GM23248 (cell line): Measurements from ENCODE around the gene RUFY1. TPM values are rescaled to one million over a fixed set of nuclear protein-coding genes. Genes with fewer than 3 reads are reported as not detected.
A peak's percentile ranks its signal among the peaks of the same experiment; 100 is the strongest.
"Not testable (repeated sequence)": the region's sequence is repeated elsewhere in the genome, so short reads cannot be mapped to it uniquely, and the experiment has no call there.

Experiments
- DNase-seq: peaks from one replicate; pipeline ENCODE4 v3.0.0-alpha.2; 2015
- H2AFZ ChIP-seq: fragments of 200-600 bp; sonication (generic); 2 replicates; pipeline ENCODE4 v1.6.1; 2016; ENCODE audit warnings: antibody characterized with exemption
- H3F3A ChIP-seq: fragments of 200-600 bp; sonication (generic); 2 replicates; pipeline ENCODE4 v1.6.1; 2016; ENCODE audit warnings: mild to moderate bottlenecking, antibody characterized with exemption, mixed run types; ENCODE audit not compliant: insufficient read depth
- H3K27ac ChIP-seq: fragments of 200-600 bp; sonication (generic); 2 replicates; pipeline ENCODE4 v1.5.1; 2016; ENCODE audit warnings: mild to moderate bottlenecking
- H3K27me3 ChIP-seq: fragments of 200-600 bp; sonication (generic); replicated peaks from 2 replicates; pipeline ENCODE4 v1.6.1; 2016; ENCODE audit warnings: mild to moderate bottlenecking; ENCODE audit not compliant: insufficient read depth
- H3K36me3 ChIP-seq: fragments of 200-600 bp; sonication (generic); 2 replicates; pipeline ENCODE4 v1.6.1; 2016; ENCODE audit warnings: low read depth, mild to moderate bottlenecking
- H3K4me1 ChIP-seq: fragments of 200-600 bp; sonication (generic); 2 replicates; pipeline ENCODE4 v1.6.1; 2016; ENCODE audit warnings: mild to moderate bottlenecking; ENCODE audit not compliant: insufficient read depth
- H3K4me2 ChIP-seq: fragments of 200-600 bp; sonication (generic); one replicate; pipeline ENCODE4 v1.6.1; 2016; ENCODE audit warnings: mild to moderate bottlenecking; ENCODE audit not compliant: unreplicated experiment
- H3K4me3 ChIP-seq: fragments of 200-600 bp; sonication (generic); 2 replicates; pipeline ENCODE4 v1.5.1; 2016; ENCODE audit warnings: mild to moderate bottlenecking
- H3K79me2 ChIP-seq: fragments of 200-600 bp; sonication (generic); 2 replicates; pipeline ENCODE4 v1.6.1; 2016; ENCODE audit warnings: mild to moderate bottlenecking; ENCODE audit not compliant: insufficient read depth
- H3K9ac ChIP-seq: fragments of 200-600 bp; sonication (generic); 2 replicates; pipeline ENCODE4 v1.6.1; 2016; ENCODE audit warnings: mild to moderate bottlenecking
- H3K9me2 ChIP-seq: fragments of 200-600 bp; sonication (generic); 2 replicates; pipeline ENCODE4 v1.6.1; 2016; ENCODE audit warnings: mixed run types, mild to moderate bottlenecking, moderate library complexity; ENCODE audit not compliant: insufficient read depth
- H3K9me3 ChIP-seq: fragments of 200-600 bp; sonication (generic); one replicate; pipeline ENCODE4 v1.6.1; 2017; ENCODE audit warnings: low read depth
- H4K20me1 ChIP-seq: fragments of 200-600 bp; sonication (generic); 2 replicates; pipeline ENCODE4 v1.6.0; 2016; ENCODE audit not compliant: insufficient read depth
- EZH2 ChIP-seq: fragments of 200-600 bp; sonication (generic); IDR thresholded peaks from 2 replicates; pipeline ENCODE4 v1.6.1; 2018; ENCODE audit warnings: antibody characterized with exemption, mild to moderate bottlenecking; ENCODE audit not compliant: insufficient read depth, poor library complexity, severe bottlenecking
- EZH2phosphoT487 ChIP-seq: fragments of 200-600 bp; sonication (generic); IDR thresholded peaks from 2 replicates; pipeline ENCODE4 v1.6.1; 2018; ENCODE audit warnings: antibody characterized with exemption, moderate library complexity, mild to moderate bottlenecking, low read depth; ENCODE audit not compliant: insufficient read depth
- WGBS, 2 experiments: methylation state at CpG; one replicate each; pipeline ENCODE4 v1.1.6; 2015 to 2017; ENCODE audit warnings: low lambda C conversion rate in 2 of 2, low coverage in 1 of 2; ENCODE audit errors: missing lambda C conversion rate in 2 of 2; 5-methylcytosine and 5-hydroxymethylcytosine counted together
- in situ Hi-C: fragments of 300-500 bp; cut with MboI; formaldehyde crosslinking; loops from 2 replicates; pipeline ENCODE4 v1.15.0; 2020
- polyA plus RNA-seq: library from polyadenylated mRNA; unstranded; fragments of >200 nt; fragmentation: Nextera tagmentation; extraction: Ambion mirVana; gene quantifications from 2 replicates; pipeline ENCODE4 v1.2.1, GENCODE V29; 2016
- total RNA-seq: library from RNA; depleted of rRNA; stranded (reverse); fragments of >200 nt; shearing (Covaris generic); gene quantifications from 2 replicates; pipeline ENCODE4 v1.2.3, GENCODE V29; 2014

RUFY1 gene
- total and polyA plus RNA-seq, 2 experiments from 2014 or later, result 27.2 to 41.9 TPM

- no peaks in the 10 kb centered on the region for H3F3A ChIP-seq
- H3K36me3 ChIP-seq, result no peaks in the 10 kb centered on the region
- H3K9me2 ChIP-seq, result no peaks in the 10 kb centered on the region
- H3K4me1 ChIP-seq, result no peaks in the 10 kb centered on the region
- in situ Hi-C loops, result no loop called here
- H2AFZ ChIP-seq, result no peak overlapping the region
- no peak overlapping the region for H3K4me2 ChIP-seq
- no peak for TF ChIP-seq EZH2phosphoT487
- TF ChIP-seq EZH2, result no peak
- no peaks in the 10 kb centered on the region for H4K20me1 ChIP-seq
- no peak overlapping the region for H3K9ac ChIP-seq
- 80 to 81% methylated on average over 9 of the region's 9 CpGs for WGBS, 2 experiments
- no peak overlapping the region for H3K27ac ChIP-seq
- H3K9me3 ChIP-seq, result no peaks in the 10 kb centered on the region
- DNase-seq, result no peak
- no peak overlapping the region for H3K4me3 ChIP-seq
- peaks cover 7% of the 10 kb centered on the region; the same call in 1 of the 2 replicates for H3K27me3 ChIP-seq
- H3K79me2 ChIP-seq, result no peaks in the 10 kb centered on the region
Measured at GRCh38 chr5:179648410-179648809, 98.1 kb downstream of the RUFY1 start.

- not testable (repeated sequence) for H3K4me2 ChIP-seq
Measured at GRCh38 chr5:179649166-179649703, 98.9 kb downstream of the RUFY1 start.

GRCh38 chr5:179650245-179650644 lies 99.9 kb downstream of the RUFY1 start:
- H3K4me1 ChIP-seq, H3K4me2 ChIP-seq, H3K36me3 ChIP-seq, H4K20me1 ChIP-seq, H3K9ac ChIP-seq, in situ Hi-C loops, H3F3A ChIP-seq, H3K4me3 ChIP-seq, H3K27ac ChIP-seq, H3K9me3 ChIP-seq, H3K9me2 ChIP-seq, H3K27me3 ChIP-seq, DNase-seq, H3K79me2 ChIP-seq, H2AFZ ChIP-seq: not testable (repeated sequence)
- WGBS, 2 experiments, result 83 to 87% methylated on average over 8 to 25 of the region's 26 CpGs

More at GRCh38 chr5:179649166-179649703, 98.9 kb downstream of the RUFY1 start:
- H4K20me1 ChIP-seq, H2AFZ ChIP-seq, H3K9me2 ChIP-seq, H3K27me3 ChIP-seq, H3K79me2 ChIP-seq, DNase-seq, H3K9ac ChIP-seq, H3K27ac ChIP-seq, H3K4me1 ChIP-seq, H3K36me3 ChIP-seq, H3K9me3 ChIP-seq, in situ Hi-C loops, H3F3A ChIP-seq, H3K4me3 ChIP-seq: not testable (repeated sequence)
- WGBS, 2 experiments, result 63 to 64% methylated on average over 10 of the region's 10 CpGs

- H4K20me1 ChIP-seq, H2AFZ ChIP-seq, H3K27me3 ChIP-seq, H3K79me2 ChIP-seq, DNase-seq, H3K36me3 ChIP-seq, H3K4me2 ChIP-seq, H3F3A ChIP-seq, H3K4me1 ChIP-seq, H3K9ac ChIP-seq, H3K4me3 ChIP-seq, in situ Hi-C loops, H3K9me2 ChIP-seq, H3K27ac ChIP-seq, H3K9me3 ChIP-seq: not testable (repeated sequence)
- WGBS, 2 experiments, result 66 to 74% methylated on average over 2 of the region's 2 CpGs
Measured at GRCh38 chr5:179653135-179653534, 102.8 kb downstream of the RUFY1 start.

- in situ Hi-C loops, H3K9me3 ChIP-seq, H3K4me1 ChIP-seq, DNase-seq, H3K79me2 ChIP-seq, H3K9me2 ChIP-seq, H4K20me1 ChIP-seq, H3K9ac ChIP-seq, H3K36me3 ChIP-seq, H2AFZ ChIP-seq, H3K4me2 ChIP-seq, H3K27ac ChIP-seq, H3K27me3 ChIP-seq, H3K4me3 ChIP-seq, H3F3A ChIP-seq: not testable (repeated sequence)
- WGBS, 2 experiments, result 32 to 45% methylated on average over 4 to 12 of the region's 50 CpGs
Measured at GRCh38 chr5:179657302-179658178, 107.2 kb downstream of the RUFY1 start.

- H3K27me3 ChIP-seq, H3K9me3 ChIP-seq, H3K4me1 ChIP-seq, in situ Hi-C loops, H3K9me2 ChIP-seq, H4K20me1 ChIP-seq, H3K79me2 ChIP-seq, H3K36me3 ChIP-seq, H3K27ac ChIP-seq, H3F3A ChIP-seq: not testable (repeated sequence)
- DNase-seq, result peak; percentile 69
- WGBS, 2 experiments, result 7% methylated on average over 9 to 10 of the region's 29 CpGs
- Histone ChIP-seq H3K9ac (peak overlapping the region; percentile 70), H2AFZ (peak overlapping the region; percentile 87), H3K4me3 (peak overlapping the region; percentile 78), H3K4me2 (peak overlapping the region; percentile 77)
Measured at GRCh38 chr5:179658179-179658856, 108.0 kb downstream of the RUFY1 start.
